ENCODE data around the gene APOL1.
"Not testable (repeated sequence)": the region's sequence is repeated elsewhere in the genome, so short reads cannot be mapped to it uniquely, and the experiment has no call there.

APOL1 gene, protein sequence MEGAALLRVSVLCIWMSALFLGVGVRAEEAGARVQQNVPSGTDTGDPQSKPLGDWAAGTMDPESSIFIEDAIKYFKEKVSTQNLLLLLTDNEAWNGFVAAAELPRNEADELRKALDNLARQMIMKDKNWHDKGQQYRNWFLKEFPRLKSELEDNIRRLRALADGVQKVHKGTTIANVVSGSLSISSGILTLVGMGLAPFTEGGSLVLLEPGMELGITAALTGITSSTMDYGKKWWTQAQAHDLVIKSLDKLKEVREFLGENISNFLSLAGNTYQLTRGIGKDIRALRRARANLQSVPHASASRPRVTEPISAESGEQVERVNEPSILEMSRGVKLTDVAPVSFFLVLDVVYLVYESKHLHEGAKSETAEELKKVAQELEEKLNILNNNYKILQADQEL

GRCh38 chr22:36252754-36253522, at the start of gene APOL1:
TSS of gene APOL1 (plus strand) at chr22:36253133. CDS start at chr22:36254956, 1,823 bp downstream.
- peak within 1 kb of the TSS; percentile 59 for H3K4me3 ChIP-seq (ENCODE audit: low read depth, low read length)
- TF ChIP-seq, protein P1, sequence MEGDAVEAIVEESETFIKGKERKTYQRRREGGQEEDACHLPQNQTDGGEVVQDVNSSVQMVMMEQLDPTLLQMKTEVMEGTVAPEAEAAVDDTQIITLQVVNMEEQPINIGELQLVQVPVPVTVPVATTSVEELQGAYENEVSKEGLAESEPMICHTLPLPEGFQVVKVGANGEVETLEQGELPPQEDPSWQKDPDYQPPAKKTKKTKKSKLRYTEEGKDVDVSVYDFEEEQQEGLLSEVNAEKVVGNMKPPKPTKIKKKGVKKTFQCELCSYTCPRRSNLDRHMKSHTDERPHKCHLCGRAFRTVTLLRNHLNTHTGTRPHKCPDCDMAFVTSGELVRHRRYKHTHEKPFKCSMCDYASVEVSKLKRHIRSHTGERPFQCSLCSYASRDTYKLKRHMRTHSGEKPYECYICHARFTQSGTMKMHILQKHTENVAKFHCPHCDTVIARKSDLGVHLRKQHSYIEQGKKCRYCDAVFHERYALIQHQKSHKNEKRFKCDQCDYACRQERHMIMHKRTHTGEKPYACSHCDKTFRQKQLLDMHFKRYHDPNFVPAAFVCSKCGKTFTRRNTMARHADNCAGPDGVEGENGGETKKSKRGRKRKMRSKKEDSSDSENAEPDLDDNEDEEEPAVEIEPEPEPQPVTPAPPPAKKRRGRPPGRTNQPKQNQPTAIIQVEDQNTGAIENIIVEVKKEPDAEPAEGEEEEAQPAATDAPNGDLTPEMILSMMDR (IDR thresholded peaks at IDR 0.05; ENCODE audit: borderline replicate concordance, insufficient read depth, low read depth, low read length), result no peak

GRCh38 chr22:36203441-36203840, 49.5 kb upstream of the APOL1 start:
- H3K4me3 ChIP-seq (ENCODE audit: low read depth, low read length), result not testable (repeated sequence)

DNA sequence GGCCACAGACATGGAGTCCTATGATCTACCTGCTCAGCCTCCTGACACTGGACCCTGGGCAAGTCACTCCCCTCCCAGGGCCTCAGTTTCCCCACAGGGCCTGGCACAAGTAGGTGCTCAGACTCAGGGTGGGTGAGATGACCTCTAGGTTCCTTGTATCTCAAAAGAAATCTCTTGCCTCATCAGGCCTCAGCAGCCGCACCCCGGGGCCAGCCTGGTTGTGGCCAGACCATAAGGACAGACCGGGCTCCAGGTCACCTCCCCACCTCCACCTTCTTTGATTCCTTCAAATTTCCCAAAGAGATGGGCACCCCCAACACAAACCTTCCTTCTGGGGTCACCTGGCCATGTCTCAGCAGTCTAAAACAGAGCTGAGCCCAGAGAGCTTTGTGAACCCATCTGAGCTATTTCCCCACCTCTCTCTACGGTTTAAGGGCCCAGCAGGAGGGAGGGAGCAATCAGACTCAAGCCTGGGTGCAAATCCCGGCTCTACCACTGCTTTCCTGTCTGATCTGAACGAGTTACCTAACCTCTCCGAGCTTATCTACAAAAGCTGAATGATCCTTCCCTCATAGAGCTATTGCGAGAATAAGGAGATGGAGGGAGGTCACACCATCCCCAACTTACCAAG, 48.8 kb upstream of the APOL1 start:
- TF ChIP-seq, protein P1 (IDR thresholded peaks at IDR 0.05; ENCODE audit: borderline replicate concordance, insufficient read depth, low read depth, low read length), result no peak
- H3K4me3 ChIP-seq (ENCODE audit: low read depth, low read length), result no peak overlapping the region

DNA sequence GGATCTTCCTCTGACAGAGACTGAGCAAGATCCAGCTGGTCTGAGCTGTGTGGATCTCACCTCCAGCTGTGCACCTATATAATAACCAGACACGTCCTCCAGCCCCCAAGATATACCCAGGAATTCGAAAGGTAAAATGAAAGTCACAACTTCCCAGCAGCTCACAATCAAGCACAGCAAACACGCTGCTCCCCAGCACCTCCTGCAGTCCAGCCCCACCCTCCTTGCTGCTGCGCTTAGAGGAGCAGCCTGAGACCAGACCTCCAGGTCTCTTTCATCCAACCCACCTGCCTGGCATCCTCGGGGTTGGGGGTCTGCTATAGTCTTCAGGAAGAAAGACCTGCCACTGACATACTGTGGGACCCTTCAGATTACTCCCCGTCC, 48.3 kb upstream of the APOL1 start:
- no peak overlapping the region for H3K4me3 ChIP-seq (ENCODE audit: low read depth, low read length)
- TF ChIP-seq, protein P1 (IDR thresholded peaks at IDR 0.05; ENCODE audit: borderline replicate concordance, insufficient read depth, low read depth, low read length), result no peak

DNA sequence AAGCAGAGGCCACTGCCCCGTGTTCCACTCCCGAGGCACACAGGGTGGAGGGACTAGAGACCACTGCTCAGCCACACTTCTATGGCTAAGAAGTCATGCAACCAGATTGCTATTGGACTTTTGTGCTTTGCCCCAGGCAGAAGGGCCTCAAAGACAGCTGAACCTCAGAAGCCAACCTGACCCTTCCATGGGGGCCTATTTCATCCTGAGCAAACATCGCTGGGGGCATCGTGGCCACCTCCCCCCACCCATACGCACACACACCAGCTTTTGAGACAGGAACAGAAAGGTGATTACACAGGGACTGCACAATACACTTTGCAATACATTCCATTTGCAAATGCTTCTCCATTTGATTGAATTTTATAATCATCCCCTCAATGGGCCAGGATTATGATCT, 47.4 kb upstream of the APOL1 start:
- not testable (repeated sequence) for H3K4me3 ChIP-seq (ENCODE audit: low read depth, low read length)

DNA sequence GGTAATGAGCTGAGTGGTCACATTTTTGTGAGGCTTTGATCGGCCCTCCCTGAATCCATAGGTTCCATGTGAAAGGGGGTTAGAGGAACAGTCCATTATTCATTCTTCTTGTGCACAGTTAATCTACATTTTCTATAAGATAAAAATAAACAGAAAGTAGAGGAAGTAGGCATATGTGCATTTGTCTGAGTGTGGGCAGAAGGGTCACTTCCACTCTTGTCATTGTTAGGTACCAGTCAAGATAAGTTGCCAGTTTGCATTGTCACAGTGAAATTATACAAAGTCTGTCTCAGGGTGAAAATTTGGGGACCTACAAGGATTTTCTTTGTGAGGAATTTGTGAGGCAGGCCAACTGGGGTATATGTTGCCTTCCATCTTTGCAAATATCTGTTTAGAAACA, 46.7 kb upstream of the APOL1 start:
- TF ChIP-seq, protein P1 (IDR thresholded peaks at IDR 0.05; ENCODE audit: borderline replicate concordance, insufficient read depth, low read depth, low read length), result no peak
- H3K4me3 ChIP-seq (ENCODE audit: low read depth, low read length), result no peak overlapping the region

DNA sequence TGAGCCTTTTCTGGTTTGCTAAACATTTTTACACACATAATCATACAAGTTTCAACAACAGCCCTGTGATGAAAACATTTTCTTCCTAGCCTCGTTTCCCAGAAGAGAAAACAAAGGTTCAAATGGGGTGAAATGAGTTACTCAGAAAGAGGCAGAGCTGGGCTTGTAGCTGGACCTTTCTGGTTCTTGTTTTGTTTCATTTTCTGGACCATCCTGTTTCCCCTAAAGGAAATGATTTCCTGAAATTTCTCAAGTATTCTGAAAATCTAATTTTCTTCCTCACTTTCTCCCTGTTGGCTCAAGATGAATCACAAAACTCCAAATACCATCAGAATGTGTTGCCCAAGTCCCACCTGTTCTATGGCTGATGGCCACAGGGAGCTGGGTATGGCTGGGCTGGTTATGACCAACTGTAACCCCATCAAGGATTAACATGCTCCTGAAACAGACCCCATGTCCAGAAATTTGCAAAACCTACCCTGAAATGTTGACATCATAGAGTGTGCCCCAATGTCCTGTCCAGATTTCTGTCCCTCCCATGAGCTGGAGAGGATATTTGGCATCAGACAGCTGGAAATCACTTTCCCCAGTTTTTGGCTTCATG, 44.7 kb upstream of the APOL1 start:
- H3K4me3 ChIP-seq (ENCODE audit: low read depth, low read length), result no peak overlapping the region
- TF ChIP-seq, protein P1 (IDR thresholded peaks at IDR 0.05; ENCODE audit: borderline replicate concordance, insufficient read depth, low read depth, low read length), result no peak
